KMS-11 (cell line): ENCODE results near the gene PHF21B.

Experiments used
- H2AFZ ChIP-seq: fragments of 200-600 bp; sonication (generic); 2 replicates; pipeline ENCODE4 v1.6.1; 2016; ENCODE audit warnings: antibody characterized with exemption, mixed run types, low read depth
- H3K27ac ChIP-seq: fragments of 200-600 bp; sonication (generic); 2 replicates; pipeline ENCODE4 v1.6.1; 2016; ENCODE audit warnings: mild to moderate bottlenecking, mixed run types
- H3K27me3 ChIP-seq: fragments of 200-600 bp; sonication (generic); 2 replicates; pipeline ENCODE4 v1.6.1; 2017; ENCODE audit warnings: mild to moderate bottlenecking, low read depth, mixed run types, moderate library complexity; ENCODE audit not compliant: insufficient read depth
- H3K36me3 ChIP-seq: fragments of 200-600 bp; sonication (generic); 2 replicates; pipeline ENCODE4 v1.6.1; 2017; ENCODE audit warnings: mild to moderate bottlenecking, mixed run types; ENCODE audit not compliant: insufficient read depth
- H3K4me1 ChIP-seq: fragments of 200-600 bp; sonication (generic); 2 replicates; pipeline ENCODE4 v1.6.1; 2016; ENCODE audit warnings: mild to moderate bottlenecking, low read depth, mixed run types; ENCODE audit not compliant: poor library complexity, severe bottlenecking
- H3K4me2 ChIP-seq: fragments of 200-600 bp; sonication (generic); 2 replicates; pipeline ENCODE4 v1.7.0; 2016; ENCODE audit warnings: mild to moderate bottlenecking, mixed run types
- H3K4me3 ChIP-seq: fragments of 200-600 bp; sonication (generic); IDR thresholded peaks from 2 replicates; pipeline ENCODE4 v1.6.1; 2017; ENCODE audit warnings: low read depth, low read length, mixed read lengths; ENCODE audit not compliant: insufficient read depth
- H3K79me2 ChIP-seq: fragments of 200-600 bp; sonication (generic); 2 replicates; pipeline ENCODE4 v1.6.1; 2016; ENCODE audit warnings: low read depth, mixed run types; ENCODE audit not compliant: insufficient read depth
- H3K9ac ChIP-seq: fragments of 200-600 bp; sonication (generic); 2 replicates; pipeline ENCODE4 v1.6.1; 2016; ENCODE audit warnings: mild to moderate bottlenecking, mixed run types
- H4K20me1 ChIP-seq: fragments of 200-600 bp; sonication (generic); 2 replicates; pipeline ENCODE4 v1.6.1; 2016; ENCODE audit warnings: mild to moderate bottlenecking, mixed run types; ENCODE audit not compliant: insufficient read depth
- TF ChIP-seq, protein P1 (sequence below): fragments of 200-600 bp; sonication (generic); conservative IDR thresholded peaks from 2 replicates; pipeline ENCODE4 v1.6.1; 2017; ENCODE audit warnings: low read depth, mild to moderate bottlenecking, antibody characterized with exemption, low read length, moderate library complexity, mixed read lengths

PHF21B gene

GRCh38 chr22:44847892-44848291, 161.9 kb downstream of the PHF21B start:
- Histone ChIP-seq H3K4me2 (no peak overlapping the region), H3K27ac (no peak overlapping the region), H4K20me1 (no peaks in the 10 kb centered on the region), H3K79me2 (no peaks in the 10 kb centered on the region), H3K36me3 (no peaks in the 10 kb centered on the region), H2AFZ (no peak overlapping the region), H3K27me3 (no peaks in the 10 kb centered on the region; the same call in 1 of the 2 replicates), H3K4me3 (no peak overlapping the region), H3K4me1 (no peaks in the 10 kb centered on the region), H3K9ac (no peak overlapping the region)
- TF ChIP-seq, protein P1, sequence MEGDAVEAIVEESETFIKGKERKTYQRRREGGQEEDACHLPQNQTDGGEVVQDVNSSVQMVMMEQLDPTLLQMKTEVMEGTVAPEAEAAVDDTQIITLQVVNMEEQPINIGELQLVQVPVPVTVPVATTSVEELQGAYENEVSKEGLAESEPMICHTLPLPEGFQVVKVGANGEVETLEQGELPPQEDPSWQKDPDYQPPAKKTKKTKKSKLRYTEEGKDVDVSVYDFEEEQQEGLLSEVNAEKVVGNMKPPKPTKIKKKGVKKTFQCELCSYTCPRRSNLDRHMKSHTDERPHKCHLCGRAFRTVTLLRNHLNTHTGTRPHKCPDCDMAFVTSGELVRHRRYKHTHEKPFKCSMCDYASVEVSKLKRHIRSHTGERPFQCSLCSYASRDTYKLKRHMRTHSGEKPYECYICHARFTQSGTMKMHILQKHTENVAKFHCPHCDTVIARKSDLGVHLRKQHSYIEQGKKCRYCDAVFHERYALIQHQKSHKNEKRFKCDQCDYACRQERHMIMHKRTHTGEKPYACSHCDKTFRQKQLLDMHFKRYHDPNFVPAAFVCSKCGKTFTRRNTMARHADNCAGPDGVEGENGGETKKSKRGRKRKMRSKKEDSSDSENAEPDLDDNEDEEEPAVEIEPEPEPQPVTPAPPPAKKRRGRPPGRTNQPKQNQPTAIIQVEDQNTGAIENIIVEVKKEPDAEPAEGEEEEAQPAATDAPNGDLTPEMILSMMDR, result no peak

DNA sequence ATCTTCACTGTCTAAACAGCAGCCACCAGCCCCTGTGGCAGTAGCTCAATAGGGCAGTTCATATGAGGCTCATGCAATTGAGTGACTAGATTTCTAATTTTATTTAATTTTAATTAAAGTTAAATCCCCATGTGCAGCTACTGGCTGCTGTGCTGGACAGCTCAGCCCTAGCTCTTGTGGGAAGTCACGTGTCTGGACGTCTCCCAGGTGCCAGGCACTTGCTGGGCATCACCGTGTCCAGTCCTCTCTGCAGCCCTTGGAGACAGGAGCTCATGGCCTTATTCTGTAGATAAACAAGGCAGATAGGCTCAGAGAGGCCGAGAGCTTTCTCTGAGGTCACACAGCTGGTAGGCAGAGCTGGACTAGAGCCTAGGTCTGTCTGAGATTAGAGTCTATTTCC, 162.4 kb downstream of the PHF21B start:
- Histone ChIP-seq H3K4me1 (no peaks in the 10 kb centered on the region), H3K27me3 (no peaks in the 10 kb centered on the region; the same call in 1 of the 2 replicates), H4K20me1 (no peaks in the 10 kb centered on the region), H2AFZ (no peak overlapping the region), H3K4me2 (no peak overlapping the region), H3K79me2 (no peaks in the 10 kb centered on the region), H3K27ac (no peak overlapping the region), H3K4me3 (no peak overlapping the region), H3K9ac (no peak overlapping the region), H3K36me3 (no peaks in the 10 kb centered on the region)
- TF ChIP-seq, protein P1, result no peak

DNA sequence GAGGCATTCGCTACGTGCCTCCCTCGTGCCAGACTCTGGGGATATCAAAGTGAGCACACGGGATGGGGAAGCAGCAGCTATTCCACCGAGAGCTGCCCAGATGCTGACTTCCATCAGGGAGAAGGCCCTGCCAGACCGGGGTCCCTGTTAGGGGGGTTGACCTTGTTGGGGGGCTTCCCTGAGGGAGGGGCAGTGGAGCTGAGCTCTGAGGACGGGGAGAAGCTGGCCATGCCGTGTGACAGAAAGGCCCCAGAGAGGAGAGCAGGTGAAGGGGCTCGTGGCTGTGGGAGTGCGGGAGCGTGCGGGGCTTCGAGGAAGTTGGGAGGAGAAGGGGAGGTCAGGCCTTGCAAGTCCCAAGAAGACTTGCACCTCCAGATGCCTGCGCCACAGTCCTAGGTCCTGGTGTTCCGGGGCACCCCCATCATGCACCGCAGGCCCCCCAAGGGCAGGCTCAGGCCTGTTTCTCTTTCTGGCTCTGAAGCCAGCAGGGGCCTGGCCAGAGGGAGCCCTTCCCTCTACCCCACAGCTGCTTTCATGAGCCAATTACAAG, 163.0 kb downstream of the PHF21B start:
- H3K27me3 ChIP-seq, result no peaks in the 10 kb centered on the region; the same call in 1 of the 2 replicates
- H3K9ac ChIP-seq, result no peak overlapping the region
- no peak overlapping the region for H2AFZ ChIP-seq
- H3K36me3 ChIP-seq, result no peaks in the 10 kb centered on the region
- no peaks in the 10 kb centered on the region for H3K79me2 ChIP-seq
- TF ChIP-seq, protein P1, result no peak
- no peak overlapping the region for H3K4me2 ChIP-seq
- no peaks in the 10 kb centered on the region for H4K20me1 ChIP-seq
- H3K4me3 ChIP-seq, result no peak overlapping the region
- no peaks in the 10 kb centered on the region for H3K4me1 ChIP-seq
- H3K27ac ChIP-seq, result no peak overlapping the region

- TF ChIP-seq, protein P1, result no peak
Measured at GRCh38 chr22:44845796-44846720, 163.7 kb downstream of the PHF21B start.

More at GRCh38 chr22:44845796-44846720, 163.7 kb downstream of the PHF21B start:
- no peaks in the 10 kb centered on the region for H3K36me3 ChIP-seq
- no peaks in the 10 kb centered on the region for H3K4me1 ChIP-seq
- H3K27me3 ChIP-seq, result no peaks in the 10 kb centered on the region; the same call in 1 of the 2 replicates
- H3K4me2 ChIP-seq, result no peak overlapping the region
- no peak overlapping the region for H3K9ac ChIP-seq
- H2AFZ ChIP-seq, result no peak overlapping the region
- no peak overlapping the region for H3K4me3 ChIP-seq
- no peaks in the 10 kb centered on the region for H4K20me1 ChIP-seq
- no peak overlapping the region for H3K27ac ChIP-seq
- H3K79me2 ChIP-seq, result no peaks in the 10 kb centered on the region
